ENCODE results near the gene DLX1. TPM values are rescaled to one million over a fixed set of nuclear protein-coding genes. Genes with fewer than 3 reads are reported as not detected.

DLX1 gene
- total RNA-seq, 1 experiment from 2014 or later, result 2.0 TPM

- ATAC-seq, result no peak
- no peak overlapping the region for H3K9ac ChIP-seq (ENCODE audit: low read length)
- no peak overlapping the region for H3K4me2 ChIP-seq (ENCODE audit: low read length)
- DNase-seq (ENCODE audit: low read depth, low spot score), result no peak
- H3K27me3 ChIP-seq (ENCODE audit: insufficient read depth, low read length), result no peaks in the 10 kb centered on the region
- H2AFZ ChIP-seq (ENCODE audit: low read depth, low read length, poor library complexity, severe bottlenecking), result no peak overlapping the region
- ChIA-PET RAD21 (ENCODE audit: low non-redundant PET in 1 of 2, low total read pairs in 2 of 2, uncharacterized antibody in 2 of 2, unreplicated experiment in 2 of 2) (no interaction called here), CTCF (interaction anchor here (1.1 kb wide), 1 partner anchor 77 kb away, joined by 3 read pairs; no protein-coding TSS in a partner anchor), POLR2A (no interaction called here)
- H3K4me1 ChIP-seq (ENCODE audit: control insufficient read depth in 1 of 2, insufficient read depth in 2 of 2, low read length in 2 of 2), result no peaks in the 10 kb centered on the region
- H3K9me2 ChIP-seq (ENCODE audit: insufficient read depth), result no peaks in the 10 kb centered on the region
- H3K9me3 ChIP-seq (ENCODE audit: control insufficient read depth in 1 of 2, insufficient read depth in 1 of 2, low read depth in 1 of 2, low read length in 2 of 2), result no peaks in the 10 kb centered on the region
- intact Hi-C loops (cut with micrococcal nuclease), result no loop called here
- TF ChIP-seq EGR1 (IDR thresholded peaks at IDR 0.05; ENCODE audit: low read depth), result no peak
- no peak for TF ChIP-seq CEBPB (IDR thresholded peaks at IDR 0.05; ENCODE audit: low read depth)
- no peak for TF ChIP-seq EZH2phosphoT487 (IDR thresholded peaks at IDR 0.05; ENCODE audit: borderline replicate concordance)
- no peak for TF ChIP-seq REST (IDR thresholded peaks at IDR 0.05; ENCODE audit: low read depth)
- no peak for TF ChIP-seq MAX (IDR thresholded peaks at IDR 0.05)
- no peak for TF ChIP-seq TCF7L2 (IDR thresholded peaks at IDR 0.05; ENCODE audit: borderline replicate concordance, extremely low read depth, insufficient read depth, insufficient read length)
- TF ChIP-seq JUND (IDR thresholded peaks at IDR 0.05), result no peak
- TF ChIP-seq CTCF (IDR thresholded peaks at IDR 0.05 in 2 of 3, conservative IDR thresholded peaks at IDR 0.05 in 1 of 3; ENCODE audit: borderline replicate concordance in 1 of 3, insufficient read depth in 1 of 3, low read depth in 2 of 3, low read length in 2 of 3), result no peak
- no peak for TF ChIP-seq RAD21 (IDR thresholded peaks at IDR 0.05; ENCODE audit: low read depth)
- no peak for TF ChIP-seq EZH2 (IDR thresholded peaks at IDR 0.05)
- no peak for TF ChIP-seq ZBTB33 (IDR thresholded peaks at IDR 0.05; ENCODE audit: extremely low read depth, insufficient replicate concordance, low read length)
- no peak for TF ChIP-seq YY1 (IDR thresholded peaks at IDR 0.05; ENCODE audit: extremely low read depth, insufficient replicate concordance, low read depth, low read length)
- no peak for TF ChIP-seq FOSL1 (IDR thresholded peaks at IDR 0.05; ENCODE audit: low read depth)
- no peak for TF ChIP-seq ELF1 (IDR thresholded peaks at IDR 0.05; ENCODE audit: borderline replicate concordance, low read depth)
- no peak for TF ChIP-seq POLR2AphosphoS5 (IDR thresholded peaks at IDR 0.05; ENCODE audit: low read depth, low read length)
- no TSS peak for BruUV-seq (replicated peaks)
- H3K36me3 ChIP-seq (ENCODE audit: control insufficient read depth in 1 of 2, insufficient read depth in 2 of 2, low read length in 2 of 2), result no peaks in the 10 kb centered on the region
- H3K79me2 ChIP-seq (ENCODE audit: insufficient read depth, low read length), result no peaks in the 10 kb centered on the region
- no peak overlapping the region for H3K27ac ChIP-seq (ENCODE audit: low read depth, low read length)
- H4K20me1 ChIP-seq (ENCODE audit: insufficient read depth), result no peaks in the 10 kb centered on the region
- H3K4me3 ChIP-seq (replicated peaks in 1 of 2; ENCODE audit: low read depth in 1 of 2, low read length in 2 of 2), result no peak overlapping the region
These were observed 35.7 kb upstream of the DLX1 start for GRCh38 chr2:172049567-172050120.
